Ecto neural progenitor cell (in vitro differentiated cells): ENCODE results near the gene OPCML.

Source experiments
- DNase-seq: peaks from one replicate; pipeline ENCODE4 v3.0.0-alpha.2; 2018; ENCODE audit warnings: low spot score

The OPCML gene

DNA sequence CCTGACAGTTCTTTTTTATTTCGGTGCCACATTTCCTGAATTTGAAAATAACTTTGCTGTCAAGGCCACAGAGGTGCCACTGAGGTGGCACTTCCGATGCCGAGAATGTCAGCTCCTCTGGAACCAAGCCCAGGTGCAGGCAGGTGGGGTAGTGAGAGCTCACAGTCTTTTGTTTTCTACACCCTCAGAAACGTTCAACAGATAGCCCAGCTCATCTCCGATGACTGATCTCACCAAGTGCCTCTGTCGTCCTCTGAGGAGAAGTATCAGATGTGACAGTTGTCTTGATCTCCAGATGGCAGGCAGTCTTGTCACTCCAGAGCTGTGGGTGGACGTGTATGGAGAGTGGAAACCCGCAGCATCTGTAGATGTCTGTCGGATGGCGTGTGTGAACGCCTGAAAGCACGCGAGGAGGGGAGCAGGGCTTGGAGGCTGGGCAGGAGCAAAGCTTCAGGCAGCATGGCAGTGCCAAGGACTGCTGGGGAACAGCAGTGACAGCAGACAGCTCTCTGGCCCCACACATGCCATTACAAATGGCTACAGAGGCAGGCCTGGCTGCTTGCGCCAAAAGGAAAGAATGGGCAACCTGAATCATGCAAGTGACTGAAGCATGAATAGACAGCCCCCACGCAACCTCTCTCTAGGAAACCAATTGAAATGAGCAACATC lies 877.0 kb downstream of the OPCML start:
- DNase-seq, result no peak

DNA sequence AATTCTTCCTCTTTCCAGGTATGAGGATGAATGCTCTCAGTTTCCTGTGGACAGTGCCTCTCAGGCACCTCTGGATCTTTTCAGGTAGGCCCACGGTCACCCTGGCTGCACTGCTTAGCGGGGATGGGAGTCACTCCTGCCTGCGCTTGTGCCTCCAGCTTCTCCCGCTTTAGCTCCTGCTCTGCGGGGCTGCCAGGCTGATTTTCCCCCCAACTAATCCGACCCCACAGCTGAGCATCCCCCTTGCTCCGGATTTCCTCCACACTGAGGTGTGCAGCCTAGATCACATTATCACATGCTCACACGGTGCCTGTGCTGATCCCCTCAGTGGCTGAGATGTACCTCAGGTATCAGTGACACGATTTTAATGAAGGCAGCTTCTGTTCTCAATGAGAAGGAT lies 879.1 kb downstream of the OPCML start:
- no peak for DNase-seq

GRCh38 chr11:132650969-132651720 lies 881.2 kb downstream of the OPCML start:
- DNase-seq, result no peak

GRCh38 chr11:132649277-132649676 lies 883.0 kb downstream of the OPCML start:
- no peak for DNase-seq

DNA sequence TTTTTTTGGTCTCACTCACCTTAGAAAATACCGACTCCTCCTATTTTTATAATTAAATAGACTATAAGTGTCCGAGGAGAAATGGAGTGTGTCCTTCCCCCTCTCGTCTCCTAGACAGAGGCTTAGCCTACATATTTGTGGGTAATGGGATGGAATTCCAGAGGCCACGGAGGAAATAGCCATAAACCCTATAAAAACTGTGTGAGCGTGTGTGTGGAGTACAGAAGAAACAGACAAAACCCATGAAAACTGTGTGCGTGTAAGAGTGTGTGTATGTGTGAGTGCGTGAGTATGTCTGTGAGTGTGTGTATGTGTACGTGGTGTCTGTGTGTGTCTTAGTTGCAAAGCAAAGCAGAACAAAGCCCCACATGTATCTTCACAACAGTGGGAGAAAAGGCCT lies 883.5 kb downstream of the OPCML start:
- no peak for DNase-seq

DNA sequence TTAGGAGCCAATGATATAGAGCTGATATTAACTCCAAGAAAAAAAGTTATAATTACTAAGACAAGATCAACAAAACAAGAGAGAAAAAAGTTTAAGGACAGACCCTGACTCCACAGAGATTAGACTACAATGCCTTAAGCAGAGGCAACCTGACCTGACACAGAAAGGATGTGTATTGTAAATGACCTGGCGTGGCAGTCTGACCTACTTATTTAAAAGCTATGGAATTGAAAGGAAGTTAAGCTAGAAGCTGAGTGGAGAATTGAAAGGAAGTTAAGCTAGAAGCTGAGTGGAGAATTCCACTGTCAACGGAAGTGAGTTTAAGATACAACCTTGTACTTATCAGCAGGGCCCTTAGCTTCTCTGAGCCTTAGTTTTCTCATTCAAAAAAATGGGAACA lies 885.4 kb downstream of the OPCML start:
- no peak for DNase-seq

DNA sequence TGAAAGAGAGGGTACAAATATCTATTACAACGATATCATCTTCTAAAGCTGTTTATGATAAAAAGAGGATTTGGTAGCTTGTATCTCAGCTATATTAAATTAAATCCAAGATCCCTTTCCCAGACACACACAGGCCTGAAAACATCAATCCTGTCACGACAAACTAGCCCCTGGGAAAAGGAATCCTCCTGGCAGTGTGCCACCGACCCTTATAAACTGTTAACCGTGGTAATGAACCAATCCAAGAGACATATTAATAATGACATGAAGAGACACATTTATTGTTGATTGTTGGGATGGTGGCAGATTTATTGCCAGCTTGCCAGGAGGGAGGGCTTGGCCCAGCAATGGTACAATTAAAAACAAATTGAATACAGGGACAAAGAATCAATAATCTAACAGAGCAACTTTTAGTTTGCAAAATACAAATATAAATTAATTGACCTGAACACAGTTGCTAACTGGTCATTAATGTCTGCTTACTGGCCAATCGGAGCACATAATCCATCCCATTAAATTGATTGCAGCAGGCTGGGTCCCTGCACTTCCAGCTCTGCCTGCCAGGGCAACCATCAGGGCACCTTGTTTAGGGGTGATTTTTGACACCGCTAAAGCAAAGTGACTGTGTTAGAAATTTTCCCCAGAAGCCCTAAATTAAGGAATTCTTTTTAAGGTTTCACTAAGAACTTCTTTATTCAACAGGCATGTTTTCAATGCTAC lies 887.6 kb downstream of the OPCML start:
- no peak for DNase-seq

GRCh38 chr11:132643239-132643638 lies 889.1 kb downstream of the OPCML start:
- DNase-seq, result no peak

- no peak for DNase-seq
Observed at GRCh38 chr11:132640952-132641351, 891.3 kb downstream of the OPCML start.

GRCh38 chr11:132639986-132640385 lies 892.3 kb downstream of the OPCML start:
- no peak for DNase-seq

GRCh38 chr11:132639403-132639802 lies 892.9 kb downstream of the OPCML start:
- DNase-seq, result no peak

GRCh38 chr11:132638423-132638822 lies 893.9 kb downstream of the OPCML start:
- no peak for DNase-seq

DNA sequence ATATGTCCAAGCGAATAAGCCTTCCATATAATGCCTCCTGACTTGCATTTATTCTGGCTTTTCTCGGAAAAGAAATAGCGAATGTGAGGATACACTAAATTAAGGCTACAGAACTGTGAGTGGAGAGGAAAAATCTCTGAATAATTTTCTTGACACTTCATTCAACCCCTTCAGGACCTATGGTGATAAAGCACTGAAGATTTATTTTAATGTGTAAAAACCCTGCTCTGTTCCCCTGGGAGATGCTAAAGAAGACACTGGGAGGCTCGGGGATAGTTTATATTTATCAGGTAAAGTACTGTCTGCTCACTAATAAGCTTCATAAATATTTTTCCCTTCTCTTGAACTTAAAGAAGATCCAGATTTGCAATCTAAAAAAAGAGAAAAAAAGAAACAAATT lies 895.8 kb downstream of the OPCML start:
- no peak for DNase-seq

- DNase-seq, result no peak
Observed at GRCh38 chr11:132632641-132633124, 899.6 kb downstream of the OPCML start.

- DNase-seq, result no peak
Observed at GRCh38 chr11:132631989-132632388, 900.3 kb downstream of the OPCML start.

DNA sequence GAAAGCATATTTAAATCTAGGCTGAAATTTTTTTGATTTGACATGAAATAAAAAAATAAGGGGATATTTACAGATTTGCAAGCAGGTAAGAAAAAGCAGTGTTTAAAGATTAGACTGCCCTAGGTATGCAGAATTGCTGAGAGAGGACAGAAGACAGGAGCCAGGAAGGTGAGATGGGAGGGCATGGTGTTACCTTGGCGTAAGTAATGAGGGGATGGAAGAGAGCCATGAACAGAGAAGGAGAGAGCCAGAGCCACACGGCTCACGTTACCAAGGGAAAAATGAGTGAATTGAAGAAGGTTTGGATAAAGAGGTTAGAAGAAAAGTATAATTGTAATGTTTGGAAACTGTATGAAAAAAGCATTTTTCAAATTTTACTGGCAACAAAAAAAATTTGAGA lies 904.3 kb downstream of the OPCML start:
- no peak for DNase-seq

GRCh38 chr11:132626446-132626845 lies 905.9 kb downstream of the OPCML start:
- no peak for DNase-seq

DNA sequence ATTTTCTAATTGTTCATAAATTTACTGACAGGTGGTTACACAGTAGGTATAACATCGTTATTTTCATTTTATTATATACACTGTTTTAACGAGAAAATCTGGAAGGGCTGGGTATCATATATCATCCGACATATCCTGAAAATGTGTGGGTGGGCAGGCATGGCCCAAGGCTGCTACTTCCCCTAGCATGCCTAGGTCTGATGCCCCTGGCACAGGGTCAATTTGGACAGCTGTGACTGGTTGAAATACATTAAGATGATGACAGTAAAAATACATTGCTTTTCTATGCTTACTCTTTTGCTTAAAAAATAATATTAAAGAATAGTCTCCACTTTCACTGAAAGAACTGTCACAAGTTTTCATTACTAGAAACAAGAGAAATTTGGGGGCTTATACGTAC lies 908.8 kb downstream of the OPCML start:
- DNase-seq, result no peak

GRCh38 chr11:132621976-132622580 lies 910.2 kb downstream of the OPCML start:
- DNase-seq, result no peak

DNA sequence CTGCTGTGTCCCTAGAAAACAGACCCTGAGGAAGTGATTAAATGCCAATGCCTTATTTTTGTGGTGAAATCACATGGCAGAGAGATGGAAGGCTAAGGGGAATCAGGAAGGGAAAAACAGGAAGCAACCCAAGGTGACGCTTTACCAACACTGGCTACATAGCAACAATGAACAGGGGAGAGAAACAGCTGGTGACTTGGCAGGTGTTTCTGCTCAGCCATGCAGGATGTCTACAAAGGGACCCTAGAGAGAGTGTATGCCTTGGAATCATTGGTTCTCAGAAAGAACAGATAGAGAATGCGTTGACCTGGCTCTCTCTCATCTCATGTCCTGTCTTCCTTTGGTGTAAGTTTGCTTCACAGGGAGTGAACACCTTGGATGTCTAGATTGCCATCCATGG lies 911.9 kb downstream of the OPCML start:
- DNase-seq, result no peak

DNA sequence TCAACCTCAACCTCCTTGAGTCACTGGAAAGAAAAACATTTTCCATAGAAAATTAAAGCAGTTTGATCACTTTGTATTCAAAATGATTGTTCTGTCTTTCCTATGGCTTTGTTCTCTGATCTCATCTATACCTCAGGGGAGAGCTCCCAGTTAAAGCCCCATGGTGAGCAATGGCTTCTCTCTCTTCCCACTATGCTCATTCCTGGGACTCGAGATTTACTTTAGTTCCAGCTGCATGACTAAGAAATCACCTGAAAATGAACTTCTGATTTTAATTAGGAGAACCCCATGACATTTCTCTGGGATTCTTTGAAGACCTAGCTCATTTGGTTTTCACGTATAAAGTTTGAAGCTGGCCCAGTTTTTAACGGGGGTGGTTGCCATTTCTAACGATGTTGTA lies 921.5 kb downstream of the OPCML start:
- no peak for DNase-seq

- no peak for DNase-seq
Observed at GRCh38 chr11:132610216-132610615, 922.1 kb downstream of the OPCML start.

GRCh38 chr11:132607575-132607974 lies 924.7 kb downstream of the OPCML start:
- no peak for DNase-seq
